Natural killer cell (primary cell): Measurements from ENCODE around the gene KIFC3. TPM values are rescaled to one million over a fixed set of nuclear protein-coding genes. Genes with fewer than 3 reads are reported as not detected.

ENCODE experiments used
- ATAC-seq, 3 donors: fragments of 150-1000 bp in 2 of 3; fragments of 200-7000 bp in 1 of 3; cut with Tn5 transposase; 1 replicate in 1 of 3; 2 replicates in 2 of 3; pipeline ENCODE4 v1.10.0; 2021; ENCODE audit warnings: mild to moderate bottlenecking in 2 of 3, moderate library complexity in 2 of 3
- DNase-seq, 2 donors: peaks; one replicate each; pipeline versions ENCODE4 v3.0.0 to v3.0.0-alpha.2; 2013 to 2021; ENCODE audit warnings: mixed read lengths in 1 of 2
- H3K27ac ChIP-seq: one replicate; pipeline ENCODE4 v1.5.1; 2013; ENCODE audit warnings: mild to moderate bottlenecking, low read length
- H3K27me3 ChIP-seq: one replicate; pipeline ENCODE4 v1.6.1; 2013; ENCODE audit warnings: low read length; ENCODE audit not compliant: control insufficient read depth, insufficient read depth
- H3K36me3 ChIP-seq: one replicate; pipeline ENCODE4 v1.6.1; 2013; ENCODE audit warnings: low read length; ENCODE audit not compliant: control insufficient read depth, insufficient read depth
- H3K4me1 ChIP-seq: one replicate; pipeline ENCODE4 v1.6.1; 2013; ENCODE audit warnings: low read length; ENCODE audit not compliant: control insufficient read depth, insufficient read depth
- H3K4me3 ChIP-seq: one replicate; pipeline ENCODE4 v1.5.1; 2013; ENCODE audit warnings: low read length
- H3K9me3 ChIP-seq: one replicate; pipeline ENCODE4 v1.6.1; 2013; ENCODE audit warnings: low read length; ENCODE audit not compliant: control insufficient read depth, insufficient read depth
- H3K27ac Mint-ChIP-seq, 2 donors: one replicate each; pipeline ENCODE4 v1.8.0; 2022; ENCODE audit warnings: mild to moderate bottlenecking in 2 of 2, mixed read lengths in 2 of 2, moderate library complexity in 1 of 2
- H3K27me3 Mint-ChIP-seq, 2 donors: one replicate each; pipeline ENCODE4 v1.8.0; 2022; ENCODE audit warnings: low read depth in 2 of 2, mixed read lengths in 2 of 2
- H3K36me3 Mint-ChIP-seq: one replicate; pipeline ENCODE4 v1.8.0; 2022; ENCODE audit warnings: mixed read lengths
- H3K4me1 Mint-ChIP-seq, 2 donors: one replicate each; pipeline ENCODE4 v1.8.0; 2022; ENCODE audit warnings: mixed read lengths in 2 of 2
- H3K4me3 Mint-ChIP-seq: one replicate; pipeline ENCODE4 v1.8.0; 2022; ENCODE audit warnings: mild to moderate bottlenecking, moderate library complexity, mixed read lengths
- H3K9me3 Mint-ChIP-seq, 2 donors: one replicate each; pipeline ENCODE4 v1.8.0; 2022; ENCODE audit warnings: mixed read lengths in 2 of 2
- CTCF ChIP-seq: fragments of 200-600 bp; IDR thresholded peaks from one replicate; pipeline ENCODE4 v1.8.0; 2022; ENCODE audit warnings: antibody characterized with exemption
- WGBS: methylation state at CpG from one replicate; pipeline ENCODE4 v1.1.7; 2013; ENCODE audit warnings: missing lambda C conversion rate; ENCODE audit not compliant: insufficient coverage; 5-methylcytosine and 5-hydroxymethylcytosine counted together
- intact Hi-C: fragments of 100-400 bp; cut with micrococcal nuclease; formaldehyde crosslinking; loops from one replicate; pipeline ENCODE4 v1.14.2; 2022
- total RNA-seq, 4 donors: library from RNA; stranded (reverse); fragments of 120-200 nt in 1 of 4; gene quantifications; one replicate each; pipeline versions ENCODE4 v1.2.3 to v1.2.4, GENCODE V29; 2013 to 2022

The KIFC3 gene
- total RNA-seq, 3 donors from 2014 or later (not counting 1 experiment from before 2014, with no cell fraction given) = 54.2 to 106 (median 84.9) TPM

GRCh38 chr16:57822018-57822553, 19.8 kb upstream of the KIFC3 start:
- H3K27ac ChIP-seq = no peak overlapping the region
- H3K36me3 ChIP-seq = no peaks in the 10 kb centered on the region
- Mint-ChIP-seq H3K4me3 (no peak overlapping the region), H3K27me3 (peaks cover 0 to 6% of the 10 kb centered on the region in 2 donors), H3K36me3 (no peaks in the 10 kb centered on the region), H3K4me1 (peaks cover 0 to 8% of the 10 kb centered on the region in 2 donors), H3K9me3 (no peaks in the 10 kb centered on the region), H3K27ac (no peak overlapping the region)
- ATAC-seq (no peak), DNase-seq (no peak)
- no peaks in the 10 kb centered on the region for H3K9me3 ChIP-seq
- H3K4me1 ChIP-seq = peaks cover 3% of the 10 kb centered on the region
- H3K27me3 ChIP-seq = no peaks in the 10 kb centered on the region
- intact Hi-C loops = no loop called here
- WGBS = 95% methylated on average over 5 of the region's 5 CpGs
- no peak for TF ChIP-seq CTCF
- H3K4me3 ChIP-seq = no peak overlapping the region

DNA sequence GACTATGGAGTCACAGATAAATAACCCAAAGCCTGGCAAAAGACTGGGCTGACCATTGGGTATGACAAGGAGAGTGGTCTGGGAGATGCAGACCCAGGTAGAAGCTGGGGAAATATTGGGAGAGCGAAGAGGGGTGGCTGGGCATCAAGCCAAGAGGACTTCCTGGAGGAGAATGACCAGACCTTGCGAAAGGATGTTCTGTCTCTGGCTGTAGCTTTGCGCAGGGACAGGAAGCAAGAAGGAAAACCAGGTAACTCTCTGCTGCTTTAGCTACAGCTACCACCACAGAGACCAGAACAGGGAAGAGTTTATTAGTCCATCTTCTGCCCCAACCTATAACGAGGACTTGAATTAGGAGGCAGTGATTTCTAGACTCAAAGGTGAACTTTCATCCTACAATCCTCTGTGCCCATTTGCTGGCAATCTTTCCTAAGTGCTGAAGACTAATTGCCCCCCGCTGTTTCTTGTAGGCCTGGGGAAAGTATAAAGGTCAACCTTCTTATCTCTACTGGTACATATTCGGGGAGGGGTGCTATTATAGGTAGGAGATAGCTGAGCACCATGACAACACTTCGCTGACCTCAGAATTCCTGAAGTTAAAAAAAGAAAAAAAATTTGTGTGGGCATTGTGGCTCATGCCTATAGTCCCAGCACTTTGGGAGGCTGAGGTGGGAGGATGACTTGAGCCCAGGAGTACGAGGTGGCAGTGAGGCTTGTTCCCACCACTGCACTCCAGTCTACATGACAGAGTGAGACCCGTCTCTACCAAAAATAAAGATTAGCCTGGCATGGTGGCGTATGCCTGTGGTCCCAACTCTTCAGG, 19.1 kb upstream of the KIFC3 start:
- DNase-seq = no peak
- intact Hi-C loops = no loop called here
- no peak overlapping the region for H3K27ac Mint-ChIP-seq
- H3K4me3 Mint-ChIP-seq = no peak overlapping the region
- H3K9me3 Mint-ChIP-seq = no peaks in the 10 kb centered on the region
- H3K4me3 ChIP-seq = no peak overlapping the region
- H3K27me3 ChIP-seq = no peaks in the 10 kb centered on the region
- H3K9me3 ChIP-seq = no peaks in the 10 kb centered on the region
- H3K4me1 ChIP-seq = peaks cover 10% of the 10 kb centered on the region
- WGBS = 74% methylated on average over 10 of the region's 10 CpGs
- peaks cover 0 to 4% of the 10 kb centered on the region in 2 donors for H3K27me3 Mint-ChIP-seq
- H3K4me1 Mint-ChIP-seq = peaks cover 7 to 15% of the 10 kb centered on the region in 2 donors
- H3K27ac ChIP-seq = no peak overlapping the region
- TF ChIP-seq CTCF = no peak
- H3K36me3 Mint-ChIP-seq = no peaks in the 10 kb centered on the region
- H3K36me3 ChIP-seq = no peaks in the 10 kb centered on the region
- no peak for ATAC-seq

DNA sequence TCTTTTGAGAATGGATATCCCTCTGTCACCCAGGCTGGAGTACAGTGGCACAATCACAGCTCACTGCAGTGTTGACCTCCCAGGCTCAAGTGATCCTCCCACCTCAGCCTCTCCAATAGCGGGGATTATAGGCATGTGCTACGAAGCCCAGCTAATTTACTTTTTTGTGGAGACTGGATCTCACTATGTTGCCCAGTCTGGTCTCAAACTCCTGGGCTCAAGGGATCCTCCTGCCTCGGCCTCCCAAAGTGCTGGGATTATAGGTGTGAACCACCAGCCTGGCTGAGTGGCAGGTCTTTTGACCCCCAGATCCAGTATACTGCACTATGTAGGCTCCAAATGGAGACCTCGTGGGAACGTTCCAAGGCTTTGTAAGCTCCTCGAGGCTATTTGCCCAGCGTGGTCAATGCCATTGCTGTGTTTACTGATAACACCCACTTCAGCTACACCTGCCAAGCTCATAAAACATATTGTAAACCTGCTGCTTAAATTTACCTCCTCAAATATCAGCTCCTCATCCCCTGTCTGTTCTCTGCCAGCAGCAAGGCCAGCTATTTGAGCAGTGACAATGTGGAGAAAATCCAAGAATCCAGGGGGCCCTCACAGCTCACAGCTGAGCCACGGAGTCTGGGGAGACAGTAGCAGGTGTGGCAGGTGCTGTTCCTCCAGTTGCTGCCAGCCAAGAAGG, 16.2 kb upstream of the KIFC3 start:
- H3K27me3 Mint-ChIP-seq = peaks cover 0 to 4% of the 10 kb centered on the region in 2 donors
- peaks cover 31 to 43% of the 10 kb centered on the region in 2 donors for H3K4me1 Mint-ChIP-seq
- H3K4me3 Mint-ChIP-seq = no peak overlapping the region
- no peaks in the 10 kb centered on the region for H3K9me3 Mint-ChIP-seq
- TF ChIP-seq CTCF = no peak
- H3K36me3 ChIP-seq = no peaks in the 10 kb centered on the region
- peaks cover 28% of the 10 kb centered on the region for H3K4me1 ChIP-seq
- no peak overlapping the region for H3K27ac Mint-ChIP-seq
- H3K9me3 ChIP-seq = no peaks in the 10 kb centered on the region
- intact Hi-C loops = no loop called here
- no peak overlapping the region for H3K27ac ChIP-seq
- no peak for DNase-seq
- H3K4me3 ChIP-seq = no peak overlapping the region
- WGBS = 87% methylated on average over 8 of the region's 8 CpGs
- H3K27me3 ChIP-seq = no peaks in the 10 kb centered on the region
- no peaks in the 10 kb centered on the region for H3K36me3 Mint-ChIP-seq
- ATAC-seq = no peak
